ENCODE measurements around the gene LNPEP. TPM values are rescaled to one million over a fixed set of nuclear protein-coding genes. Genes with fewer than 3 reads are reported as not detected.

Gene LNPEP
- total and polyA plus RNA-seq, 2 of the 4 experiments (the other 2 are of a cell fraction): 3.6 to 27.4 TPM

- Histone ChIP-seq H4K91ac (ENCODE audit: insufficient read depth, low read depth, low read length) (no peak overlapping the region), H2BK20ac (ENCODE audit: low read depth, low read length) (no peak overlapping the region), H4K5ac (ENCODE audit: low read depth, low read length) (no peak overlapping the region), H3K23ac (ENCODE audit: low read depth, low read length) (no peak overlapping the region), H3K27ac (ENCODE audit: insufficient read depth, low read length) (no peak overlapping the region), H3K56ac (ENCODE audit: extremely low read depth, insufficient read depth, low read length) (no peak overlapping the region), H4K20me1 (ENCODE audit: insufficient read depth, low read length) (no peaks in the 10 kb centered on the region), H3K9ac (ENCODE audit: low read depth, low read length) (no peak overlapping the region), H2BK120ac (ENCODE audit: low read depth, low read length) (no peak overlapping the region), H3K36me3 (ENCODE audit: control insufficient read depth, insufficient read depth, low read length) (no peaks in the 10 kb centered on the region), H2AK9ac (replicated peaks; ENCODE audit: low read depth, low read length, poor library complexity) (no peak overlapping the region), H3K4ac (ENCODE audit: low read depth, low read length) (no peak overlapping the region), H2AFZ (replicated peaks; ENCODE audit: low read length, poor library complexity) (no peak overlapping the region), H3K4me2 (ENCODE audit: low read depth, low read length) (no peak overlapping the region), H2AK5ac (ENCODE audit: low read depth, low read length) (no peak overlapping the region), H3K4me3 (ENCODE audit: insufficient read depth, low read depth, low read length) (no peak overlapping the region), H4K8ac (ENCODE audit: low read depth in 2 of 2, low read length in 2 of 2) (no peak overlapping the region), H3K79me1 (ENCODE audit: low read depth in 1 of 2, low read length in 2 of 2) (no peaks in the 10 kb centered on the region), H3K9me3 (ENCODE audit: control insufficient read depth, insufficient read depth, low read length) (no peaks in the 10 kb centered on the region), H2BK15ac (ENCODE audit: low read depth, low read length) (no peak overlapping the region), H3K18ac (ENCODE audit: low read depth, low read length) (no peak overlapping the region), H3K27me3 (ENCODE audit: control insufficient read depth, insufficient read depth, low read length) (peaks cover 6% of the 10 kb centered on the region), H2BK5ac (ENCODE audit: low read depth, low read length, poor library complexity, severe bottlenecking) (no peak overlapping the region), H3K14ac (replicated peaks; ENCODE audit: low read depth, low read length) (no peak overlapping the region), H3K9me1 (ENCODE audit: insufficient read depth, low read length) (no peaks in the 10 kb centered on the region), H3K4me1 (ENCODE audit: control insufficient read depth, insufficient read depth, low read length) (no peaks in the 10 kb centered on the region)
- DNase-seq (no peak), ATAC-seq (ENCODE audit: low read depth) (no peak)
- in situ Hi-C loops (cut with MboI; ENCODE audit: low sequenced_read_pairs) (no loop called here), dilution Hi-C loops (cut with HindIII; ENCODE audit: low sequenced_read_pairs, unreplicated experiment) (no loop called here), intact Hi-C loops (cut with micrococcal nuclease) (no loop called here)
- POLR2A ChIA-PET (ENCODE audit: unreplicated experiment): no interaction called here
- BruUV-seq (replicated peaks): no TSS peak
- TF ChIP-seq MXI1 (IDR thresholded peaks at IDR 0.05; ENCODE audit: borderline replicate concordance, low read depth, low read length) (no peak), USF2 (IDR thresholded peaks at IDR 0.05; ENCODE audit: low read depth, low read length) (no peak), SMC3 (IDR thresholded peaks at IDR 0.05; ENCODE audit: low read depth, low read length) (no peak), RCOR1 (IDR thresholded peaks at IDR 0.05; ENCODE audit: insufficient replicate concordance, low read length) (no peak), CHD1 (IDR thresholded peaks at IDR 0.05; ENCODE audit: low read depth, low read length) (no peak), FOS (IDR thresholded peaks at IDR 0.05; ENCODE audit: low read depth, low read length) (no peak), BHLHE40 (IDR thresholded peaks at IDR 0.05; ENCODE audit: low read depth, low read length) (no peak), RAD21 (IDR thresholded peaks at IDR 0.05; ENCODE audit: low read length) (no peak), POLR2A (IDR thresholded peaks at IDR 0.05; ENCODE audit: low read depth, low read length) (no peak)
- CTCF ChIA-PET: interaction anchor here (0.6 to 1.0 kb wide), 2 partner anchors 10 to 28 kb away, joined by 3 read pairs; no protein-coding TSS in a partner anchor
Observed at GRCh38 chr5:97070234-97070633, 134.4 kb downstream of the LNPEP start.
